Esophagus muscularis mucosa (tissue), 4 donors: ENCODE results near the gene DOCK6.

Experiments used
- EP300 ChIP-seq: sonication (generic); formaldehyde crosslinking; IDR thresholded peaks from one replicate; pipeline ENCODE4 v1.6.1; 2017; ENCODE audit warnings: antibody characterized with exemption
- POLR2A ChIP-seq: fragments of 450-650 bp; IDR thresholded peaks from one replicate; pipeline ENCODE4 v1.6.1; 2017; ENCODE audit warnings: antibody characterized with exemption, moderate library complexity, mild to moderate bottlenecking, low read depth
- POLR2AphosphoS5 ChIP-seq, 2 donors: sonication (generic); formaldehyde crosslinking; IDR thresholded peaks; one replicate each; pipeline ENCODE4 v1.6.1; 2017; ENCODE audit warnings: antibody characterized with exemption in 2 of 2
- TF ChIP-seq, protein P1 (sequence below), 3 experiments: fragments of 200-600 bp in 2 of 3; fragments of 450-650 bp in 1 of 3; sonication (generic) in 2 of 3; IDR thresholded peaks; one replicate each; pipeline ENCODE4 v1.5.1; 2017 to 2019; ENCODE audit warnings: antibody characterized with exemption in 3 of 3, mild to moderate bottlenecking in 2 of 3, moderate library complexity in 1 of 3

DNA sequence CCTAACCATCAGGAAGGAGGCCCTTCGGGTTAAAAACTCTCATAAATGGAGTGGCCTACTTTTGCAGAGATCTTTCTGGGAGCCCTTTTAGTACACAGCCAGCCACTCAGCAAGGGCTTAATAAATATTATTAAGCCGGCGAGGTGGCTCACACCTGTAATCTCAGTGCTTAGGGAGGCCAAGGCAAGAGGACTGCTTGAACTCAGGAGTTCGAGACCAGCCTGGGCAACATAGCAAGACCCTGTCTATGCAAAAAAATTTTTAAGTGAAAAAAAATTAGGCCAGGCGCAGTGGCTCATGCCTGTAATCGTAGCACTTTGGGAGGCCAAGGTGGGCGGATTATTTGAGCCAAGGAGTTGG, 64.2 kb downstream of the DOCK6 start:
- TF ChIP-seq, protein P1, sequence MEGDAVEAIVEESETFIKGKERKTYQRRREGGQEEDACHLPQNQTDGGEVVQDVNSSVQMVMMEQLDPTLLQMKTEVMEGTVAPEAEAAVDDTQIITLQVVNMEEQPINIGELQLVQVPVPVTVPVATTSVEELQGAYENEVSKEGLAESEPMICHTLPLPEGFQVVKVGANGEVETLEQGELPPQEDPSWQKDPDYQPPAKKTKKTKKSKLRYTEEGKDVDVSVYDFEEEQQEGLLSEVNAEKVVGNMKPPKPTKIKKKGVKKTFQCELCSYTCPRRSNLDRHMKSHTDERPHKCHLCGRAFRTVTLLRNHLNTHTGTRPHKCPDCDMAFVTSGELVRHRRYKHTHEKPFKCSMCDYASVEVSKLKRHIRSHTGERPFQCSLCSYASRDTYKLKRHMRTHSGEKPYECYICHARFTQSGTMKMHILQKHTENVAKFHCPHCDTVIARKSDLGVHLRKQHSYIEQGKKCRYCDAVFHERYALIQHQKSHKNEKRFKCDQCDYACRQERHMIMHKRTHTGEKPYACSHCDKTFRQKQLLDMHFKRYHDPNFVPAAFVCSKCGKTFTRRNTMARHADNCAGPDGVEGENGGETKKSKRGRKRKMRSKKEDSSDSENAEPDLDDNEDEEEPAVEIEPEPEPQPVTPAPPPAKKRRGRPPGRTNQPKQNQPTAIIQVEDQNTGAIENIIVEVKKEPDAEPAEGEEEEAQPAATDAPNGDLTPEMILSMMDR (IDR thresholded peaks at IDR 0.05), result no peak
- TF ChIP-seq POLR2AphosphoS5 (IDR thresholded peaks at IDR 0.05) (no peak), POLR2A (no peak), EP300 (no peak)
